Upper lobe of left lung (tissue), 4 donors: ENCODE data around the gene GLTP.

Experiments used
- EP300 ChIP-seq, 4 donors: sonication (generic); formaldehyde crosslinking; IDR thresholded peaks; one replicate each; pipeline ENCODE4 v1.5.1; 2017; ENCODE audit warnings: antibody characterized with exemption in 4 of 4, control low read depth in 2 of 4
- POLR2A ChIP-seq, 4 donors: fragments of 450-650 bp; IDR thresholded peaks; one replicate each; pipeline ENCODE4 v1.5.1; 2016 to 2017; ENCODE audit warnings: antibody characterized with exemption in 4 of 4, mild to moderate bottlenecking in 2 of 4
- POLR2AphosphoS5 ChIP-seq, 2 donors: sonication (generic); formaldehyde crosslinking; IDR thresholded peaks; one replicate each; pipeline ENCODE4 v1.5.1; 2017; ENCODE audit warnings: antibody characterized with exemption in 2 of 2
- TF ChIP-seq, protein P1 (sequence below), 6 experiments: fragments of 450-650 bp in 4 of 6; fragments of 200-600 bp in 2 of 6; sonication (generic) in 2 of 6; IDR thresholded peaks; one replicate each; pipeline ENCODE4 v1.5.1; 2016 to 2019; ENCODE audit warnings: antibody characterized with exemption in 6 of 6

DNA sequence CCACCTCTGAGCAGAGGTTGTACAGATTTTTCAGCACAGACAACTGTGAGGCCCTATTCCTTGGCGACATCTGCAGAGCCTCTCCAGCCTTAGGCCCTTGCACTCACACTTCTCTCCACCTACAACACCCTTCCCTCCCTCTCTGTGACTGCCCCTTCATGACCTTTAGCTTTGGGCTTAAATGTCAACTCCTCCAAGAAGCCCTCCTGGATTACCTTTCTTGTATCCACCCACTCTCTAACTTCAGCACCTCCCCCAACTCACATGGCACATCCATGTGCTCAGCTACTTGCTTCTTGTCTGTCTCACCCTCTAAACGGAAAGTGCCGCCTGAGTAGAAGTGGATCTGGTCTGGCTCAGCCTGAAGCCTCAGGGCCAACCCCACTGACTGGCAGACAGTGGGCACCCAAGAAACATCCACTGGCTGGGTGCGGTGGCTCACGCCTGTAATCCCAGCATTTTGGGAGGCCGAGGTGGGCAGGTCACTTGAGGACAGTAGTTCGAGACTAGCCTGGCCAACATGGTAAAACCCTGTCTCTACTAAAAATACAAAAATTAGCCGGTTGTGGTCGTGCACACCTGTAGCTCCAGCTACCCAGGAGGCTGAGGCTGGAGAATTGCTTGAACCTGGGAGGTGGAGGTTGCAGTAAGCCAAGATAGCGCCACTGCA lies 69.3 kb downstream of the GLTP start:
- TF ChIP-seq POLR2A (IDR thresholded peaks at IDR 0.05) (no peak), POLR2AphosphoS5 (IDR thresholded peaks at IDR 0.05) (no peak), EP300 (IDR thresholded peaks at IDR 0.05) (no peak)
- TF ChIP-seq, protein P1, sequence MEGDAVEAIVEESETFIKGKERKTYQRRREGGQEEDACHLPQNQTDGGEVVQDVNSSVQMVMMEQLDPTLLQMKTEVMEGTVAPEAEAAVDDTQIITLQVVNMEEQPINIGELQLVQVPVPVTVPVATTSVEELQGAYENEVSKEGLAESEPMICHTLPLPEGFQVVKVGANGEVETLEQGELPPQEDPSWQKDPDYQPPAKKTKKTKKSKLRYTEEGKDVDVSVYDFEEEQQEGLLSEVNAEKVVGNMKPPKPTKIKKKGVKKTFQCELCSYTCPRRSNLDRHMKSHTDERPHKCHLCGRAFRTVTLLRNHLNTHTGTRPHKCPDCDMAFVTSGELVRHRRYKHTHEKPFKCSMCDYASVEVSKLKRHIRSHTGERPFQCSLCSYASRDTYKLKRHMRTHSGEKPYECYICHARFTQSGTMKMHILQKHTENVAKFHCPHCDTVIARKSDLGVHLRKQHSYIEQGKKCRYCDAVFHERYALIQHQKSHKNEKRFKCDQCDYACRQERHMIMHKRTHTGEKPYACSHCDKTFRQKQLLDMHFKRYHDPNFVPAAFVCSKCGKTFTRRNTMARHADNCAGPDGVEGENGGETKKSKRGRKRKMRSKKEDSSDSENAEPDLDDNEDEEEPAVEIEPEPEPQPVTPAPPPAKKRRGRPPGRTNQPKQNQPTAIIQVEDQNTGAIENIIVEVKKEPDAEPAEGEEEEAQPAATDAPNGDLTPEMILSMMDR (IDR thresholded peaks at IDR 0.05): no peak
